Right renal pelvis (tissue), 4 donors: ENCODE results near the gene KLK4. TPM values are rescaled to one million over a fixed set of nuclear protein-coding genes. Genes with fewer than 3 reads are reported as not detected.
"Not testable (repeated sequence)": the region's sequence is repeated elsewhere in the genome, so short reads cannot be mapped to it uniquely, and the experiment has no call there.

ENCODE experiments used
- DNase-seq, 4 donors: peaks; one replicate each; pipeline ENCODE4 v3.0.0-alpha.2; 2013; ENCODE audit warnings: low read depth in 4 of 4, low spot score in 3 of 4, missing footprints in 1 of 4
- polyA plus RNA-seq, 4 donors: library from polyadenylated mRNA; unstranded; fragments of 120-200 nt; gene quantifications; one replicate each; pipeline ENCODE4 v1.2.1, GENCODE V29; 2013; ENCODE audit not compliant: insufficient read length in 4 of 4

The KLK4 gene
- polyA plus RNA-seq, 4 donors = 0.05 to 0.22 TPM; not detected in 2

- no peak for DNase-seq
These were observed 4.9 kb upstream of the KLK4 start for GRCh38 chr19:50916069-50916468.

- no peak for DNase-seq
These were observed 1.8 kb upstream of the KLK4 start for GRCh38 chr19:50912727-50913716.

GRCh38 chr19:50912102-50912599, 956 bp upstream of the KLK4 start:
- no peak for DNase-seq

- DNase-seq = no peak
These were observed 473 bp downstream of the KLK4 start for GRCh38 chr19:50910722-50911121.

- DNase-seq = peak in 1 of 4 donors; percentile 19
These were observed 1.7 kb downstream of the KLK4 start for GRCh38 chr19:50909240-50910070.

GRCh38 chr19:50908336-50908735, 2.9 kb downstream of the KLK4 start:
- no peak for DNase-seq

- no peak for DNase-seq
These were observed 5.0 kb downstream of the KLK4 start for GRCh38 chr19:50906217-50906616.

GRCh38 chr19:50902640-50903039, 8.6 kb downstream of the KLK4 start:
- no peak for DNase-seq

GRCh38 chr19:50899569-50899968, 11.6 kb downstream of the KLK4 start:
- DNase-seq = no peak

GRCh38 chr19:50898018-50898417, 13.2 kb downstream of the KLK4 start:
- no peak for DNase-seq

GRCh38 chr19:50897612-50898011, 13.6 kb downstream of the KLK4 start:
- DNase-seq = no peak

GRCh38 chr19:50897191-50897607, 14.0 kb downstream of the KLK4 start:
- no peak for DNase-seq

GRCh38 chr19:50896591-50897190, 14.5 kb downstream of the KLK4 start:
- DNase-seq = peak in 1 of 4 donors; percentile 29

GRCh38 chr19:50896089-50896590, 15.1 kb downstream of the KLK4 start:
- DNase-seq = not testable (repeated sequence)

GRCh38 chr19:50894478-50895356, 16.5 kb downstream of the KLK4 start:
- DNase-seq = no peak

GRCh38 chr19:50893047-50893736, 18.0 kb downstream of the KLK4 start:
- DNase-seq = no peak

- DNase-seq = no peak
These were observed 20.0 kb downstream of the KLK4 start for GRCh38 chr19:50891253-50891625.

GRCh38 chr19:50890422-50891252, 20.6 kb downstream of the KLK4 start:
- DNase-seq = no peak
